Activated T-cell treated with anti-CD3 and anti-CD28 coated beads, Interleukin-2, amount 50 U/mL, for 48 hours (primary cell): ENCODE data around the gene PATE3.

ENCODE experiments used
- DNase-seq, 2 experiments: peaks; one replicate each; pipeline ENCODE4 v3.0.0-alpha.2; 2020

Gene PATE3, protein sequence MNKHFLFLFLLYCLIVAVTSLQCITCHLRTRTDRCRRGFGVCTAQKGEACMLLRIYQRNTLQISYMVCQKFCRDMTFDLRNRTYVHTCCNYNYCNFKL

DNA sequence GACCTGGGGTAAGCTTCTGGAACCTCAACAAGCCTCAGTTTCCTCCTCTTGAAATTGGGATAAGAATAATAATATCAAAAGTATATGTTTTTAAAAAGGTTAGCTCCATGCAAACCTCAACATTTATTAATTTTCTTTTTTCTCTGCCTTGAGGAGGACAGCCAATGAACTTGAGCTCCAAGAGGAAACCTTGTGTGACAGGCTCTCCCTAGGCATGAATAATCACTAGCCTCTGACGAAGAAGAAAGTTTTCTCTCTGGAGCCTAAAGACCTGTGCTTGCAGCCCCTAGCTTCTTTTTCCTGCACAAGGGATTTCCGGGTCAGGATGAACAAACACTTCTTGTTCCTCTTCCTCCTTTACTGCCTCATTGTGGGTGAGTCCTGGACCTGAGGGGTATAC is at the start of gene PATE3:
Gene PATE3, plus strand, starts transcription at position 301 of the 400 bp plus-strand sequence. Its CDS starts 25 bp downstream, at position 326.
- no peak for DNase-seq

GRCh38 chr11:125740617-125741016 is 47.3 kb upstream of the PATE3 start:
- no peak for DNase-seq

GRCh38 chr11:125743681-125744080 is 44.2 kb upstream of the PATE3 start:
- no peak for DNase-seq

DNA sequence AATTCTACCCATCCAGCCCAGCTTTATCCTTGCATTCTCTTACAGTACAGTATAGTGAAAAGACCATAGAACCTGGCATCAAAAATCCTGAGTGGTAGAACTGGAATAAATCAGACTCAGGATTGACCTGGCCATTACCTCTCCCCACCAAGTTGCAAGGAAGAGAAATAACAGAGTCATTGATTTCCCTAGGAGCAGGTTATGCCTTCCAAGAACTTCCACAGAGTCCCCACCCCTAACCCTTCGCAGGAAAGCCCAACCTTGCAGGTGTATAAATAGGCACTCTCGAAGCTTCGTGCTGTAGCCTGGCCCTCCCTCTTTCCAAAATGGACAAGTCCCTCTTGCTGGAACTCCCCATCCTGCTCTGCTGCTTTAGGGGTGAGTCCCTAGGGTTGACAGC is 41.9 kb upstream of the PATE3 start, which contains the start of gene PATE1:
Gene PATE1, plus strand, starts transcription at position 301 of the 400 bp plus-strand sequence. Its CDS starts 26 bp downstream, at position 327.
- DNase-seq: no peak

DNA sequence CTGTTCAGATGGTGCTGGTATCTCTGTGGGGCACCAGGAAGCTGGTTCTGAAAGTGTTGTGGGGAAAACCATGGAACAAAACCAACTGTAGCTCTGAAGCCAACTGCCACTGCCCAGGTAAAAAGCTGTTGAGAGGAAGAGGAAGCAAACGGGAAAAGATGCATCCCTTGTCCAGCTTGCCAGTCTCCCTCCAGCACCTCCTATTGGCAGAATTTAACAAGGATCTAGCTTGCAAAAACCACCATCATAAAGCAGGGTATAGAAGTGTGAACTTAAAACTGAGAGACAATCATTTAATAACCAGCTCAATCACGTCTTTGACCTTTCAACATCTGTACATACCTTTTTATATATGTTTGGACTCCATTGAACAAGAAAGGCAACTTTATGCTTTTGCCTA is 37.3 kb upstream of the PATE3 start:
- DNase-seq: no peak

- DNase-seq: no peak
These were observed 31.9 kb upstream of the PATE3 start for GRCh38 chr11:125756050-125756449.

- no peak for DNase-seq
These were observed 25.5 kb upstream of the PATE3 start for GRCh38 chr11:125762445-125762844.

GRCh38 chr11:125763483-125763882 is 24.4 kb upstream of the PATE3 start:
- no peak for DNase-seq

DNA sequence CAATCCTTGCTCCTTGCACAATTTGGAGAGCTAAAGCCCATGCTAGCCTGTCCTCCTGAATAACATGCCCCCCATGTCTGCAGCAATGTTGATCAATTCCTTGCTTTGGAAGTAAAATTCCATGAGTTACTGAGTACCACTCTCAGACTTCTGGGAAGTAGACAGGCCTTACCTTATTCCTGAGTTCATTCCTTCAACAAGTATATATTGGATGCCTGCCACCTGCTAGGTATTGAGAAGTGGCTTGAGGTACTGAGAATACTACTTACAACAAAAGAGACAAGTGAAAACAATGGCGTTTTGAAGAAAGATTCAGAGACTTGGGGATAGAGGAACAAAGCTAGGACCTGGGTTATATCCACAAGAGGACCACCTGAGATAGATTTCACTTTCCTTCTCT is 21.7 kb upstream of the PATE3 start:
- DNase-seq: no peak

GRCh38 chr11:125768336-125769046 is 19.4 kb upstream of the PATE3 start:
- no peak for DNase-seq

DNA sequence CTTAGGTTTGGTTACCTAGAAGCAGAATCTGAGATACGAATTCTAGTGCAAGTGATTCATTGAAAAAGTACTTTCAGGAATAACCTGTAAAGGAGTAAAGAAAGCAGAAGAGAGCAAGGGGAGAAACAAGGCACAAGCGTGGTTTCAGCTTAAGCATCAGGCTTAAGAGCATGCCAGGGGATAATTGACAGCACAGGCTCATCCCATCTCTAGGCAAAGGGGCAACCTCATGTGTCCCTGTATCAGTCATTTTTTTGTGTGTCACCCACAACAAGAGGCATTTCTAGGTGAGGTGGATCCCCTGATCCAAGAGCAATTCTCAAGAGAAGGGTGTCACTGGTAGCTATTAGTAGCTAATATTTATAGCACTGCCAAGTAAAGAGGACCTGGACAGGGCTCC is 17.3 kb upstream of the PATE3 start:
- no peak for DNase-seq

GRCh38 chr11:125772834-125773505 is 15.0 kb upstream of the PATE3 start:
- DNase-seq: no peak

DNA sequence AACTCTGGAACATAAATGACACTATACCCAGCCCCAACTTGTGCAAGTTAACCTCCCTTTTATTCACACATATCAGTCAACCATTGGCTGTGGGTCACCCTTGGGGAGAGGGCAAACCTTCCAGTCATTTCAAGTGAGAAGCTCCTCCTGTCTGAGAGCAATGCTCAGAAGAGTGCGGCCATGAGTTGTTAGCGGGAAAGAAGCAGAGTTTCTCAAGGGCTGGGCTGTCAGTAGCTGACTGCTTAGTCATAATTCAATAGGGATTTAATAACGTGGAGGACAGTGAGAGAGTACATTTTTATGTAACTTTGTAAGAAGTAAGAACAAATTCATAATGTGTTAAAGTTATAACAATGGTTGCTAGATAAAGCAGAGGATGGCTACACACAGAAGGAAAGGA is 14.4 kb upstream of the PATE3 start:
- no peak for DNase-seq

- DNase-seq: no peak
These were observed 10.6 kb upstream of the PATE3 start for GRCh38 chr11:125777309-125777708.

DNA sequence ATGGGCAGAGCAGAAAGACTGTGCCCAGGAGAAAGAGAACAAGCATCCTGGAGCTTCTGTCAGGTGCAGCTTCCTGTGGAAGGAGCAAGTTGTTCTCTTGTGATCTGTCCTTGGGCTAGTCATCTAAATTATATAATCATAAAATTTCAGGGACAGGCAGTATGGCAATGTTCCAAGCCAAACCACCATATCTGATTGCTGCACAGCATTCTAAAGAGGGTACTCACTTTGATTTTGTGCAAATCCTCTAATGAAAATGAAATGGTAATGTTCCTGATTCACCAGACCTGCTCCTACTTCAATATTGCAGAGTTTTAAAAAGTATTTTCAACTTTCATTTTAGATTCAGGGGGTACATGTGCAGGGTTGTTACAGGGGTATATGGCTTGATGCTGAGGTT is 9.2 kb upstream of the PATE3 start, which contains the start of gene PATE2:
Gene PATE2, minus strand, starts transcription at position 101 of the 400 bp plus-strand sequence. Its CDS starts 55 bp downstream, at position 46.
- no peak for DNase-seq

DNA sequence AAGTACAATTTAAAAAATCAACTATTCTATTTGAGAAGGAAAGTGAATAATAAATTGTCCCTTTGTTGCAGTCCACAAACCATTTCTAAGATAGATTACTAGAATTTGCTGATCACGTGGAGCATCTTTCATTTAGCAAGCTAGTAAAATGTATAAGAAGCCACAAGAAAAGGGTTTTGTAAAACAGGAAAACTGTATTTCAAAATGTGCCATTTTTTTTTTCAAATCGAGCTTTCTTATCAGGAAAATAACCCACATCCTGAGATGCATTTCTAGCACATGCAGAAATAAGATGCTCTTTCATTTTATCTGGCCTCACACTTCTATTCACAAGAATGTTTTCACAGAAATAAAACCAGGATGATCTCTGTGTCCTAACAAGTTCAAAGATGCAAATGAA is 3.2 kb upstream of the PATE3 start:
- no peak for DNase-seq

- no peak for DNase-seq
These were observed 2.9 kb downstream of the PATE3 start for GRCh38 chr11:125790825-125791224.

- no peak for DNase-seq
These were observed 9.7 kb downstream of the PATE3 start for GRCh38 chr11:125797641-125798040.

DNA sequence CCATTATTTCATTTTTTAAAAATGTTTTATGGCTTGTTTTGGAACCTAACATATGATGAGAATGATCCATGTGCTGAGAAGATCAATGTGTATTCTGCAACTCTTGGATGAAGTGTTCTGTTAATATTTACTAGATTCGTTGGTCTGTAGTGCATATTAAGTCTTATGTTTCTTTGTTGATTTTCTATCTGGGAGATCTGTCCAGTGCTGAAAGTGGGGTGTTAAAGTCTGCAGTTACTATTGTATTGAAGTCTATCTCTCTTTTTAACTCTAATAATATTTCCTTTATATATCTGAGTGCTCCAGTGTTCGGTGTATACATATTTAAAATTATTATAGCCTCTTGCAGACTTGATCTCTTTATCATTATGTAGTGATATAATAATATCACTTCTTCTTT is 11.9 kb downstream of the PATE3 start:
- DNase-seq: no peak

GRCh38 chr11:125802387-125802786 is 14.5 kb downstream of the PATE3 start:
- no peak for DNase-seq

DNA sequence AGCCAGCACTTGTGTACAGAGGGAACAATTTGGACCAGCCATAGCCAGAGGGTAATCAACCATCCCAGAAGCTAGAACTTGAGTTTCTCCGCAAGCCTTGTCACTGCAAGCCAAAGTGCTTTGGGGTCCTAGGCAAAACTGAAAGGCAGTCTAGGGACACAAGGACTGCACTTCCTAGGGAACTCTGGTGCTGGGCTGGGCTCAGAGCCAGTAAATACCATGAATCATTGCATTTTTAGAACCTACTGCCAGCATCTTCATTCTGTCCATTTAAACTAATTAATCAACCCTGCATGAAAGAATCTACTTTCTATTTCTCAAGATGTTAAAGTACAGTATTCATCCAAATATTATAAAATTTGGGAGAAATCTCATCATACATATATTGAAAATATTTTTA is 20.0 kb downstream of the PATE3 start:
- DNase-seq: no peak

GRCh38 chr11:125833016-125833415 is 45.1 kb downstream of the PATE3 start, which contains the start of gene PATE4:
TSS of gene PATE4 (plus strand) at chr11:125833316. CDS start at chr11:125833360, 44 bp downstream.
- no peak for DNase-seq

DNA sequence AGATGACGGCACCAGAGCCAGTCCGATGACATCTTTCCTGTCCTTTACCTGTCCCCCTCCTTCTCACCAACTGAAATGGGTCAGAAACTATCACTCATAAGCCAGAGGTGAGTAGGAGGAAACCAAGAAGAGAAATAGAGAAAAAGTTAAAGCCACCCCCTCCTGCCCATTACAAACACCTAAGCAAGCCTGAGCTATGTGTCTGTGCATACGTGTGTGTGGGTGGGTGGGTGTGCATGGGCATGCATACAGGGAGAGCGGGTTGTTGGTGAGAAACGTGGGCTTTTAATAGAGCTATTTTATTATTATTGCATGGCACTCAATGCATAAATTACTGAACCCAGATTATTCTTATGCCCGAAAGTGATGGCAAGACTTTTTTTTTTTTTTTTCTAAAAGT is 47.8 kb downstream of the PATE3 start:
- no peak for DNase-seq
